Activated T-cell treated with anti-CD3 and anti-CD28 coated beads, Interleukin-2, amount 50 U/mL, for 24 hours (primary cell): Measurements from ENCODE around the gene ALDH3A1.

ENCODE experiments used
- DNase-seq: peaks from one replicate; pipeline ENCODE4 v3.0.0-alpha.2; 2020
- H3K27ac Mint-ChIP-seq: 2 replicates; pipeline ENCODE4 v1.8.0; 2020; ENCODE audit warnings: mild to moderate bottlenecking, mixed read lengths
- H3K27me3 Mint-ChIP-seq: 2 replicates; pipeline ENCODE4 v1.8.0; 2020; ENCODE audit warnings: mixed read lengths
- H3K36me3 Mint-ChIP-seq: 2 replicates; pipeline ENCODE4 v1.8.0; 2020; ENCODE audit warnings: low read depth, mixed read lengths
- H3K4me1 Mint-ChIP-seq: 2 replicates; pipeline ENCODE4 v1.8.0; 2020; ENCODE audit warnings: low read depth, mixed read lengths
- H3K4me3 Mint-ChIP-seq: 2 replicates; pipeline ENCODE4 v1.8.0; 2020; ENCODE audit warnings: mild to moderate bottlenecking, moderate library complexity, mixed read lengths
- H3K9me3 Mint-ChIP-seq: 2 replicates; pipeline ENCODE4 v1.8.0; 2020; ENCODE audit warnings: mixed read lengths

Gene ALDH3A1

GRCh38 chr17:19713462-19713861 lies 34.6 kb downstream of the ALDH3A1 start:
- H3K27me3 Mint-ChIP-seq: no peaks in the 10 kb centered on the region
- no peak overlapping the region for H3K4me3 Mint-ChIP-seq
- no peaks in the 10 kb centered on the region for H3K9me3 Mint-ChIP-seq
- no peaks in the 10 kb centered on the region for H3K36me3 Mint-ChIP-seq
- H3K27ac Mint-ChIP-seq: no peak overlapping the region
- no peak for DNase-seq
- H3K4me1 Mint-ChIP-seq: no peaks in the 10 kb centered on the region

GRCh38 chr17:19712436-19713004 lies 35.6 kb downstream of the ALDH3A1 start:
- Mint-ChIP-seq H3K36me3 (no peaks in the 10 kb centered on the region), H3K27ac (no peak overlapping the region), H3K4me3 (no peak overlapping the region), H3K27me3 (no peaks in the 10 kb centered on the region), H3K4me1 (no peaks in the 10 kb centered on the region), H3K9me3 (no peaks in the 10 kb centered on the region)
- no peak for DNase-seq

- no peak overlapping the region for H3K4me3 Mint-ChIP-seq
- H3K27ac Mint-ChIP-seq: no peak overlapping the region
- no peaks in the 10 kb centered on the region for H3K27me3 Mint-ChIP-seq
- no peak for DNase-seq
- no peaks in the 10 kb centered on the region for H3K4me1 Mint-ChIP-seq
- H3K9me3 Mint-ChIP-seq: no peaks in the 10 kb centered on the region
- no peaks in the 10 kb centered on the region for H3K36me3 Mint-ChIP-seq
Observed at GRCh38 chr17:19709841-19710240, 38.3 kb downstream of the ALDH3A1 start.

- Mint-ChIP-seq H3K4me3 (no peak overlapping the region), H3K27me3 (no peaks in the 10 kb centered on the region), H3K4me1 (no peaks in the 10 kb centered on the region), H3K9me3 (no peaks in the 10 kb centered on the region), H3K36me3 (no peaks in the 10 kb centered on the region), H3K27ac (no peak overlapping the region)
- DNase-seq: no peak
Observed at GRCh38 chr17:19708431-19709175, 39.5 kb downstream of the ALDH3A1 start.

GRCh38 chr17:19707728-19708221 lies 40.3 kb downstream of the ALDH3A1 start:
- Mint-ChIP-seq H3K9me3 (no peaks in the 10 kb centered on the region), H3K27me3 (no peaks in the 10 kb centered on the region), H3K27ac (no peak overlapping the region), H3K4me3 (no peak overlapping the region), H3K36me3 (no peaks in the 10 kb centered on the region), H3K4me1 (no peaks in the 10 kb centered on the region)
- no peak for DNase-seq

GRCh38 chr17:19706791-19707727 lies 41.0 kb downstream of the ALDH3A1 start:
- H3K36me3 Mint-ChIP-seq: no peaks in the 10 kb centered on the region
- H3K9me3 Mint-ChIP-seq: no peaks in the 10 kb centered on the region
- no peaks in the 10 kb centered on the region for H3K4me1 Mint-ChIP-seq
- no peak overlapping the region for H3K4me3 Mint-ChIP-seq
- H3K27me3 Mint-ChIP-seq: no peaks in the 10 kb centered on the region
- H3K27ac Mint-ChIP-seq: no peak overlapping the region
- DNase-seq: no peak

- Mint-ChIP-seq H3K4me3 (no peak overlapping the region), H3K27me3 (no peaks in the 10 kb centered on the region), H3K4me1 (no peaks in the 10 kb centered on the region), H3K27ac (no peak overlapping the region), H3K36me3 (no peaks in the 10 kb centered on the region), H3K9me3 (no peaks in the 10 kb centered on the region)
- no peak for DNase-seq
Observed at GRCh38 chr17:19705771-19706770, 42.0 kb downstream of the ALDH3A1 start.

- H3K27me3 Mint-ChIP-seq: no peaks in the 10 kb centered on the region
Observed at GRCh38 chr17:19705201-19705600, 42.9 kb downstream of the ALDH3A1 start.

GRCh38 chr17:19703828-19704613 lies 44.1 kb downstream of the ALDH3A1 start:
- H3K4me1 Mint-ChIP-seq: no peaks in the 10 kb centered on the region
- no peak overlapping the region for H3K4me3 Mint-ChIP-seq
- no peak for DNase-seq
- H3K27ac Mint-ChIP-seq: no peak overlapping the region
- H3K27me3 Mint-ChIP-seq: no peaks in the 10 kb centered on the region
- no peaks in the 10 kb centered on the region for H3K36me3 Mint-ChIP-seq
- H3K9me3 Mint-ChIP-seq: no peaks in the 10 kb centered on the region

More at GRCh38 chr17:19705201-19705600, 42.9 kb downstream of the ALDH3A1 start:
- no peaks in the 10 kb centered on the region for H3K36me3 Mint-ChIP-seq
- H3K9me3 Mint-ChIP-seq: no peaks in the 10 kb centered on the region
- no peaks in the 10 kb centered on the region for H3K4me1 Mint-ChIP-seq
- H3K27ac Mint-ChIP-seq: no peak overlapping the region
- H3K4me3 Mint-ChIP-seq: no peak overlapping the region
- DNase-seq: no peak

GRCh38 chr17:19703106-19703827 lies 44.8 kb downstream of the ALDH3A1 start:
- DNase-seq: no peak
- Mint-ChIP-seq H3K4me1 (no peaks in the 10 kb centered on the region), H3K9me3 (no peaks in the 10 kb centered on the region), H3K27me3 (no peaks in the 10 kb centered on the region), H3K4me3 (no peak overlapping the region), H3K27ac (no peak overlapping the region), H3K36me3 (no peaks in the 10 kb centered on the region)

- H3K9me3 Mint-ChIP-seq: no peaks in the 10 kb centered on the region
- H3K4me3 Mint-ChIP-seq: no peak overlapping the region
- H3K27ac Mint-ChIP-seq: no peak overlapping the region
- H3K4me1 Mint-ChIP-seq: no peaks in the 10 kb centered on the region
- H3K36me3 Mint-ChIP-seq: no peaks in the 10 kb centered on the region
- no peak for DNase-seq
- no peaks in the 10 kb centered on the region for H3K27me3 Mint-ChIP-seq
Observed at GRCh38 chr17:19702217-19702641, 45.9 kb downstream of the ALDH3A1 start.
